Spleen (tissue), 11 donors: ENCODE data around the gene GFPT1. TPM values are rescaled to one million over a fixed set of nuclear protein-coding genes. Genes with fewer than 3 reads are reported as not detected.

ENCODE experiments used
- DNase-seq: peaks from one replicate; pipeline ENCODE4 v3.0.0-alpha.2; 2020
- H3K27ac ChIP-seq, 8 donors: fragments of 200-600 bp; sonication (generic) in 7 of 8; 1 replicate in 4 of 8; 2 replicates in 4 of 8; pipeline versions ENCODE4 v1.5.0 to v1.8.0; 2016 to 2021; ENCODE audit warnings: inconsistent platforms in 4 of 8, mild to moderate bottlenecking in 4 of 8, moderate library complexity in 1 of 8
- H3K27me3 ChIP-seq, 7 donors: fragments of 200-600 bp; sonication (generic) in 6 of 7; replicated peaks in 1 of 7; 1 replicate in 4 of 7; 2 replicates in 3 of 7; pipeline versions ENCODE4 v1.5.0 to v1.8.0; 2016 to 2021; ENCODE audit warnings: inconsistent platforms in 3 of 7, mild to moderate bottlenecking in 1 of 7
- H3K36me3 ChIP-seq, 6 donors: fragments of 200-600 bp; sonication (generic) in 5 of 6; 1 replicate in 4 of 6; 2 replicates in 2 of 6; pipeline versions ENCODE4 v1.5.0 to v1.8.0; 2016 to 2021; ENCODE audit warnings: inconsistent platforms in 2 of 6
- H3K4me1 ChIP-seq, 6 donors: fragments of 200-600 bp; sonication (generic) in 5 of 6; 1 replicate in 3 of 6; 2 replicates in 3 of 6; pipeline versions ENCODE4 v1.5.0 to v1.8.0; 2016 to 2021; ENCODE audit warnings: inconsistent platforms in 3 of 6
- H3K4me3 ChIP-seq, 8 donors: fragments of 200-600 bp; sonication (generic) in 7 of 8; 1 replicate in 4 of 8; 2 replicates in 4 of 8; pipeline versions ENCODE4 v1.5.0 to v1.8.0; 2016 to 2021; ENCODE audit warnings: inconsistent platforms in 4 of 8, mild to moderate bottlenecking in 4 of 8, moderate library complexity in 2 of 8
- H3K9me3 ChIP-seq, 8 donors: fragments of 200-600 bp; sonication (generic) in 7 of 8; 1 replicate in 4 of 8; 2 replicates in 4 of 8; pipeline versions ENCODE4 v1.5.0 to v1.8.0; 2016 to 2021; ENCODE audit warnings: inconsistent platforms in 4 of 8
- POLR2A ChIP-seq, 3 donors: fragments of 450-650 bp; IDR thresholded peaks; one replicate each; pipeline ENCODE4 v1.5.1; 2017; ENCODE audit warnings: antibody characterized with exemption in 3 of 3, mild to moderate bottlenecking in 1 of 3
- POLR2AphosphoS5 ChIP-seq, 3 donors: sonication (generic); formaldehyde crosslinking; IDR thresholded peaks; one replicate each; pipeline ENCODE4 v1.5.1; 2017; ENCODE audit warnings: antibody characterized with exemption in 3 of 3
- WGBS, 5 donors: extraction: QIAGEN DNeasy Blood & Tissue Kit in 3 of 5; methylation state at CpG; one replicate each; pipeline versions ENCODE4 v1.1.5 to v1.1.7; 2013 to 2018; 5-methylcytosine and 5-hydroxymethylcytosine counted together
- intact Hi-C: fragments of 100-400 bp; cut with DNase I; formaldehyde crosslinking; loops from one replicate; pipeline ENCODE4 v1.15.0; 2023; ENCODE audit warnings: low total_unique reads
- polyA plus RNA-seq, 3 donors: library from polyadenylated mRNA; stranded (reverse); fragments of 200-250 nt; gene quantifications; one replicate each; pipeline ENCODE4 v1.2.1, GENCODE V29; 2013
- total RNA-seq, 7 donors: library from RNA; depleted of rRNA in 3 of 7; stranded (reverse); fragments of >200 nt in 3 of 7; fragmentation: NEBNext Ultra II Directional in 4 of 7; extraction: Animal tissue kit (Norgen Biotek cat#: 25700) in 4 of 7; gene quantifications; one replicate each; pipeline versions ENCODE4 v1.1.0 to v1.2.1, GENCODE V29; 2016 to 2021
- TF ChIP-seq, protein P1 (sequence below), 11 experiments: fragments of 200-600 bp in 7 of 11; fragments of 450-650 bp in 4 of 11; sonication (generic) in 4 of 11; IDR thresholded peaks in 8 of 11; conservative IDR thresholded peaks in 3 of 11; 1 replicate in 7 of 11; 2 replicates in 4 of 11; pipeline versions ENCODE4 v1.4.0 to v1.8.0; 2016 to 2021; ENCODE audit warnings: antibody characterized with exemption in 11 of 11, inconsistent platforms in 4 of 11, mild to moderate bottlenecking in 1 of 11
- donor health status: healthy with polysubstance abuse.
- donor health status: DM: no; HTN: no; CAD: no; lungs with moderate emphysema.
- donor health status: DM: no; HTN: no; CAD: no.
- donor health status: Bipolar disorder and iron deficiency.
- donor health status: healthy.
- donor health status: DM: no; HTN: no; CAD: no.
- donor health status: DM: yes; HTN: yes; CAD: no.

Gene GFPT1
- total and polyA plus RNA-seq, 10 donors: 2.4 to 27.7 (median 19.9) TPM

DNA sequence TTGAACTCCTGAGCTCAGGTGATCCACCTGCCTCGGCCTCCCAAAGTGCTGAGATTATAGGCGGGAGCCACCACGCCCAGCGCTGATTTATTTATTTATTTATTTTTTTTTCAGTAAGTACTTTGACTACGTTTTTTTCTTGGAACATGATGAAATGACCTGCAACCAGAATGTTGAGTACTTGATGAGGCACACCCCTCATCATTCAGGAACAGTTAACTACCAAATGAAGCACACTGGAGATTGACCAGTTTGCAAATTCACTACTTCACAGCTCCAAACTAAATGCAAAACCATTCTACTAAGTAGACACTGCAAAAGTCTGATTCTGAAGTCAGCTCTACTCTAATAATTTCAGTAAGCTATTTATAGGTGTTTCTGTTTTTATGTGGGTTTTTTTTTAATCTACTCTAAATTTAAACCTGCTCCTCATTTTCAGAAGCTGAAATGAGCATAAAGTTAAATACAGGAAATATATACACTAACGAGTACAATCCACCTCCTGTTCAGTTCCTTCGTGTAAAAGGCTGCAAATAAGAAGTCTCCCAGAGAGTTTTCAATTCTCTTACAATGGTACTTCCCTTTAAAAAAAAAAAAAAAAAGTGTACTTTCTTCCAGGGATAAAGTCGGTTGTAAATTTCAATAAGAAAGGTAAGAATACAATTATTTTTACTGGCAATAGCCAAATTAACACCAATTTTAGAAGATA is 1.4 kb downstream of the GFPT1 start:
- peaks cover 15 to 76% (median 52%) of the 10 kb centered on the region in 6 donors for H3K4me1 ChIP-seq
- no peaks in the 10 kb centered on the region for H3K36me3 ChIP-seq
- WGBS, 5 donors: 56 to 60% (median 58%) methylated on average over 8 of the region's 8 CpGs
- no peak for DNase-seq
- H3K27me3 ChIP-seq: no peaks in the 10 kb centered on the region
- intact Hi-C loops: no loop called here
- peak overlapping the region in 2 of 8 donors; percentile 91 to 93 for H3K27ac ChIP-seq
- H3K9me3 ChIP-seq: no peaks in the 10 kb centered on the region
- TF ChIP-seq POLR2AphosphoS5 (IDR thresholded peaks at IDR 0.05): no peak
- TF ChIP-seq, protein P1, sequence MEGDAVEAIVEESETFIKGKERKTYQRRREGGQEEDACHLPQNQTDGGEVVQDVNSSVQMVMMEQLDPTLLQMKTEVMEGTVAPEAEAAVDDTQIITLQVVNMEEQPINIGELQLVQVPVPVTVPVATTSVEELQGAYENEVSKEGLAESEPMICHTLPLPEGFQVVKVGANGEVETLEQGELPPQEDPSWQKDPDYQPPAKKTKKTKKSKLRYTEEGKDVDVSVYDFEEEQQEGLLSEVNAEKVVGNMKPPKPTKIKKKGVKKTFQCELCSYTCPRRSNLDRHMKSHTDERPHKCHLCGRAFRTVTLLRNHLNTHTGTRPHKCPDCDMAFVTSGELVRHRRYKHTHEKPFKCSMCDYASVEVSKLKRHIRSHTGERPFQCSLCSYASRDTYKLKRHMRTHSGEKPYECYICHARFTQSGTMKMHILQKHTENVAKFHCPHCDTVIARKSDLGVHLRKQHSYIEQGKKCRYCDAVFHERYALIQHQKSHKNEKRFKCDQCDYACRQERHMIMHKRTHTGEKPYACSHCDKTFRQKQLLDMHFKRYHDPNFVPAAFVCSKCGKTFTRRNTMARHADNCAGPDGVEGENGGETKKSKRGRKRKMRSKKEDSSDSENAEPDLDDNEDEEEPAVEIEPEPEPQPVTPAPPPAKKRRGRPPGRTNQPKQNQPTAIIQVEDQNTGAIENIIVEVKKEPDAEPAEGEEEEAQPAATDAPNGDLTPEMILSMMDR (IDR thresholded peaks at IDR 0.05 in 8 of 11, conservative IDR thresholded peaks at IDR 0.05 in 3 of 11): no peak
- no peak for TF ChIP-seq POLR2A (IDR thresholded peaks at IDR 0.05)
- H3K4me3 ChIP-seq: peak overlapping the region in 6 of 8 donors; percentile 72 to 96 (median 92)

DNA sequence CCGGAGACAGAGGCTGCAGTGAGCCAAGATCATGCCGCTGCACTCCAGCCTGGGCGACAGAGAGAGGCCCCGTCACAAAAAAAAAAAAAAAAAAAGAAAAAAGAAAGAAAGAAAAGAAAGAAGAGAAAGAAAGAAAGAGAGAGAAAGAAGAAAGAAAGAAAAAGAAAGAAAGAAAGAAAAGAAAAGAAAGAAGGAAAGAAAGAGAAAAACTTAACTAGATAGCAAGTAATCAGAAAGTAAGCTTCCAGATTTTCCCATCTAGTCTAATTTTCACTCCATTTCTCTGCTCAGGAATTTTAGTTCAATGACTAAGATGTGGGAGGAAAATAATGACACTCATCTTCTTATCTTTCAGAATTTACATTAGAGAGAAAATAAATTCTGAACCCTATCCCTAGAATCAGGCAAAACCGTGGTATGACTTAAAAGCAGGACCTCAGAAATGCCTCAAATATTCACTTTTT is 2.4 kb downstream of the GFPT1 start:
- intact Hi-C loops: no loop called here
- Histone ChIP-seq H3K9me3 (no peaks in the 10 kb centered on the region), H3K4me3 (no peak overlapping the region), H3K4me1 (peaks cover 15 to 75% (median 52%) of the 10 kb centered on the region in 6 donors), H3K27me3 (no peaks in the 10 kb centered on the region), H3K27ac (no peak overlapping the region), H3K36me3 (no peaks in the 10 kb centered on the region)
- TF ChIP-seq, protein P1 (IDR thresholded peaks at IDR 0.05 in 8 of 11, conservative IDR thresholded peaks at IDR 0.05 in 3 of 11): no peak
- TF ChIP-seq POLR2A (IDR thresholded peaks at IDR 0.05) (no peak), POLR2AphosphoS5 (IDR thresholded peaks at IDR 0.05) (no peak)
- 92 to 99% (median 97%) methylated on average over 5 of the region's 5 CpGs for WGBS, 5 donors
- no peak for DNase-seq

DNA sequence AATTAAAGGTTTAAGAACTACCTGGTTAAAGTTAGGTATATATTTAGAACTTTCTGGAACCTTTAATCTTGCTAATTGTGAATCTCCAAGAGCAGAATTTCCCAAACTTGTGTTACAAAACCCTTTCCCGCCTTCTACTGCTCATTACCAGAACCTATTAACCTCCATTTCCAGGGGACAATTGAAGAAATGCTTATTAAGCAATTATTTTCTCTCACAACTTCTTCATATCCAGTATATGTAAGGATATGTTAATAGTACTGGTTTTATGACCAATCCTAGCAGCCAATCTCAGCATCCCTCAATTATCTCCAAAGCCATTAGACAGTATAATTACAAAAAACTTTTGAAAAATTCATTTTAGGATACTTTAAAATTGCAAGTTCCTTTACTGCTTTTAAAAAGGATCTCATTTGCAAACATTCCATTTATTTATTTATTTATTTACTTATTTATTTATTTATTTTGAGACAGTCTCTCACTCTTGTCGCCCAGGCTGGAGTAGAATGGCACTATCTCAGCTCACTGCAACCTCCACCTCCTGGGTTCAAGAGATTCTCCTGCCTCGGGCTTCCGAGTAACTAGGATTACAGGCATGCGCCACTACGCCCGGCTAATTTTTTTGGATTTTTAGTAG is 3.7 kb downstream of the GFPT1 start:
- H3K27me3 ChIP-seq: no peaks in the 10 kb centered on the region
- no peaks in the 10 kb centered on the region for H3K36me3 ChIP-seq
- H3K27ac ChIP-seq: no peak overlapping the region
- intact Hi-C loops: no loop called here
- no peaks in the 10 kb centered on the region for H3K9me3 ChIP-seq
- DNase-seq: no peak
- 90 to 98% (median 94%) methylated on average over 7 of the region's 7 CpGs for WGBS, 5 donors
- H3K4me1 ChIP-seq: peaks cover 15 to 83% (median 52%) of the 10 kb centered on the region in 6 donors
- TF ChIP-seq POLR2AphosphoS5 (IDR thresholded peaks at IDR 0.05): no peak
- TF ChIP-seq, protein P1 (IDR thresholded peaks at IDR 0.05 in 8 of 11, conservative IDR thresholded peaks at IDR 0.05 in 3 of 11): no peak
- no peak for TF ChIP-seq POLR2A (IDR thresholded peaks at IDR 0.05)
- H3K4me3 ChIP-seq: no peak overlapping the region

DNA sequence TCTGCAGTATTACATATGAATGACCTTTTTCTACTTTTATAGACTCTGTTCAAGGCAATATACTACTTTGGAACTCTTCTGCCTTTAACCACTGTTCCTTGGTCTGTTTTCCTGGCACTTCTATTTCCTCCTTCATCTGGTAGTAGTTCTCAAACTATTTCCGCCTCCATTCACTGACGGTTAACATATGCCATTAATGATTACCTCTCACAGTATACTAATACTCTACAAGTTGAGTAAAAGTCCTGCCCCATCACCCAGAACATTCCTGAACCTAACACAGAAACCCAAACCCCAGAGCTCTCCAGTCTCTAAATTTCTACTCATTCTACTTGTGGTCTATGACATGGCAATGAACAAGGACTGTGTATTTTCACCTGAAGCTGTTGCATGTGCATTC is 4.5 kb downstream of the GFPT1 start:
- no peak for DNase-seq
- WGBS, 5 donors: 87 to 92% (median 89%) methylated on average over 2 of the region's 2 CpGs
- Histone ChIP-seq H3K27me3 (no peaks in the 10 kb centered on the region), H3K36me3 (no peaks in the 10 kb centered on the region), H3K27ac (no peak overlapping the region), H3K4me3 (no peak overlapping the region), H3K4me1 (peaks cover 9 to 75% (median 47%) of the 10 kb centered on the region in 6 donors), H3K9me3 (no peaks in the 10 kb centered on the region)
- TF ChIP-seq POLR2AphosphoS5 (IDR thresholded peaks at IDR 0.05) (no peak), POLR2A (IDR thresholded peaks at IDR 0.05) (no peak)
- TF ChIP-seq, protein P1 (IDR thresholded peaks at IDR 0.05 in 8 of 11, conservative IDR thresholded peaks at IDR 0.05 in 3 of 11): no peak
- intact Hi-C loops: no loop called here
